WI38 (cell line): Measurements from ENCODE around the gene MFRP.

Source experiments
- H3K4me3 ChIP-seq: 2 replicates; pipeline ENCODE4 v1.5.1; 2011; ENCODE audit warnings: low read depth, mild to moderate bottlenecking, control low read depth, low read length
- CTCF ChIP-seq: IDR thresholded peaks from 2 replicates; pipeline ENCODE4 v1.5.1; 2012; ENCODE audit warnings: low read depth, mild to moderate bottlenecking, control low read depth, low read length

Gene MFRP

GRCh38 chr11:119316729-119317591 lies 29.5 kb downstream of the MFRP start, which contains the start of gene MCAM:
TSS of gene MCAM (minus strand) at chr11:119317130. CDS start at chr11:119317101, 29 bp downstream.
- H3K4me3 ChIP-seq: peak within 1 kb of the TSS; percentile 76
- no peak for TF ChIP-seq CTCF

GRCh38 chr11:119316016-119316728 lies 30.3 kb downstream of the MFRP start:
- TF ChIP-seq CTCF: no peak
- H3K4me3 ChIP-seq: peak overlapping the region; percentile 76

GRCh38 chr11:119315131-119316015 lies 31.1 kb downstream of the MFRP start:
- TF ChIP-seq CTCF: no peak
- peak overlapping the region; percentile 76 for H3K4me3 ChIP-seq

GRCh38 chr11:119314726-119315125 lies 31.8 kb downstream of the MFRP start:
- no peak for TF ChIP-seq CTCF
- H3K4me3 ChIP-seq: no peak overlapping the region

GRCh38 chr11:119310682-119311052 lies 35.8 kb downstream of the MFRP start:
- H3K4me3 ChIP-seq: no peak overlapping the region
- TF ChIP-seq CTCF: no peak

- H3K4me3 ChIP-seq: no peak overlapping the region
- TF ChIP-seq CTCF: no peak
Measured at GRCh38 chr11:119309953-119310681, 36.4 kb downstream of the MFRP start.
